GM12875 (cell line): ENCODE measurements around the gene DIAPH2.

ENCODE experiments used
- H3K4me3 ChIP-seq: one replicate; pipeline ENCODE4 v1.5.1; 2011; ENCODE audit warnings: low read depth, low read length, control low read depth
- CTCF ChIP-seq: IDR thresholded peaks from 2 replicates; pipeline ENCODE4 v1.5.1; 2011; ENCODE audit warnings: low read depth, mild to moderate bottlenecking, control low read depth, inconsistent platforms, low read length, moderate library complexity, borderline replicate concordance; ENCODE audit not compliant: insufficient read depth

The DIAPH2 gene

GRCh38 chrX:97046867-97047266 is 362.2 kb downstream of the DIAPH2 start:
- no peak overlapping the region for H3K4me3 ChIP-seq

GRCh38 chrX:97050392-97050791 is 365.8 kb downstream of the DIAPH2 start:
- no peak for TF ChIP-seq CTCF
- H3K4me3 ChIP-seq: no peak overlapping the region

More at GRCh38 chrX:97046867-97047266, 362.2 kb downstream of the DIAPH2 start:
- TF ChIP-seq CTCF: no peak

- no peak for TF ChIP-seq CTCF
- no peak overlapping the region for H3K4me3 ChIP-seq
These were observed 372.8 kb downstream of the DIAPH2 start for GRCh38 chrX:97057349-97057909.

- no peak for TF ChIP-seq CTCF
- H3K4me3 ChIP-seq: no peak overlapping the region
These were observed 375.4 kb downstream of the DIAPH2 start for GRCh38 chrX:97060020-97060419.

GRCh38 chrX:97065066-97065465 is 380.4 kb downstream of the DIAPH2 start:
- TF ChIP-seq CTCF: no peak
- no peak overlapping the region for H3K4me3 ChIP-seq

- H3K4me3 ChIP-seq: no peak overlapping the region
- no peak for TF ChIP-seq CTCF
These were observed 381.3 kb downstream of the DIAPH2 start for GRCh38 chrX:97065973-97066372.

- no peak for TF ChIP-seq CTCF
- H3K4me3 ChIP-seq: no peak overlapping the region
These were observed 381.7 kb downstream of the DIAPH2 start for GRCh38 chrX:97066381-97066780.
